IPS-18a (cell line): ENCODE measurements around the gene FUT8.
A peak's percentile ranks its signal among the peaks of the same experiment; 100 is the strongest.

Experiments
- H3K27ac ChIP-seq: one replicate; pipeline ENCODE4 v1.5.1; 2013; ENCODE audit warnings: low read length
- H3K27me3 ChIP-seq: one replicate; pipeline ENCODE4 v1.6.1; 2013; ENCODE audit warnings: mild to moderate bottlenecking, low read length; ENCODE audit not compliant: control insufficient read depth, insufficient read depth
- H3K36me3 ChIP-seq: one replicate; pipeline ENCODE4 v1.6.1; 2013; ENCODE audit warnings: low read depth, low read length; ENCODE audit not compliant: control insufficient read depth
- H3K4me1 ChIP-seq: one replicate; pipeline ENCODE4 v1.6.1; 2013; ENCODE audit warnings: low read depth, low read length; ENCODE audit not compliant: control insufficient read depth
- H3K4me3 ChIP-seq: one replicate; pipeline ENCODE4 v1.5.1; 2013; ENCODE audit warnings: low read length
- H3K9ac ChIP-seq: one replicate; pipeline ENCODE4 v1.6.1; 2013; ENCODE audit warnings: mild to moderate bottlenecking, low read length, moderate library complexity
- H3K9me3 ChIP-seq: one replicate; pipeline ENCODE4 v1.6.1; 2013; ENCODE audit warnings: low read depth, low read length; ENCODE audit not compliant: control insufficient read depth

The FUT8 gene

DNA sequence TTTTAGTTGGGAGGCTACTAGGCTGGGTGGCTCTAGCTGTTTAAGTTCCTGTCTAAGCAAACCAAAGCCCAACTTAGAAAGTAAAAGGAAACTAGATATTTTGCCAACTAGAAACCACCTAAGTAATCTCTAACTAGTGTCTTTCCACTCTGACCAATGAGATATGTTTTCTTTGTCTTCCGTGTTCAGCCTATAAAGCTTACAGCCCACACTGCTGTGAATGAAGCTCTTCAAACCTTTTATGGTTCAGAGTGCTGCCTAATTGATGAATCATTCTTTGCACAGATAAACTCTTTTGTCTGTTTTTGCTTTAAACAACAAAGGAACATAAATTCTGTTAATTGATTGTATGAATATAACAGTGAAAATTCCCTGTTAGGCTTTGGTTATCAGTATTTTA lies 66.1 kb downstream of the FUT8 start:
- H3K27ac ChIP-seq: no peak overlapping the region
- no peaks in the 10 kb centered on the region for H3K9me3 ChIP-seq
- H3K27me3 ChIP-seq: no peaks in the 10 kb centered on the region
- H3K36me3 ChIP-seq: no peaks in the 10 kb centered on the region
- no peak overlapping the region for H3K4me3 ChIP-seq
- peaks cover 25% of the 10 kb centered on the region for H3K4me1 ChIP-seq
- H3K9ac ChIP-seq: no peak overlapping the region

DNA sequence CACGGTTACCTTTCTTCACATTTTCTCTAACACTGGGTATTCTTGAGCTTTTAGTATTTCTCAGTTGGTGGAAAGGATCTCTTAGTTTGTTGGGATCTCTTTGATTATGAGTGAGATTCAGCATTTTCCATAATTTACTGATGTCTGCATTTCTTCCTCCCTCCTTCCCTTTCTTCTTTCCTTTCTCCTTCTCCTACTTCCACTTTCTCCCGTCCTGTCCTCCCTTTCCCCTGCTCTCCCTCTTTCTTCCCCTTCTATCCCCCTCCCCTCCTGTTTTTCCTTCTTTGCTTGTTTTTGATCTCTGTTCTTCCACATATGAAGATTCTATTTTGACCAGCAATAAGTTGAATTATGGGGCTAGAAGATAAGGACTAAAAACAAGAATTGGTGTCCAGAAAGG lies 66.9 kb downstream of the FUT8 start:
- H3K36me3 ChIP-seq: no peaks in the 10 kb centered on the region
- H3K27me3 ChIP-seq: no peaks in the 10 kb centered on the region
- no peaks in the 10 kb centered on the region for H3K9me3 ChIP-seq
- no peak overlapping the region for H3K4me3 ChIP-seq
- H3K27ac ChIP-seq: no peak overlapping the region
- peaks cover 25% of the 10 kb centered on the region for H3K4me1 ChIP-seq
- H3K9ac ChIP-seq: no peak overlapping the region

DNA sequence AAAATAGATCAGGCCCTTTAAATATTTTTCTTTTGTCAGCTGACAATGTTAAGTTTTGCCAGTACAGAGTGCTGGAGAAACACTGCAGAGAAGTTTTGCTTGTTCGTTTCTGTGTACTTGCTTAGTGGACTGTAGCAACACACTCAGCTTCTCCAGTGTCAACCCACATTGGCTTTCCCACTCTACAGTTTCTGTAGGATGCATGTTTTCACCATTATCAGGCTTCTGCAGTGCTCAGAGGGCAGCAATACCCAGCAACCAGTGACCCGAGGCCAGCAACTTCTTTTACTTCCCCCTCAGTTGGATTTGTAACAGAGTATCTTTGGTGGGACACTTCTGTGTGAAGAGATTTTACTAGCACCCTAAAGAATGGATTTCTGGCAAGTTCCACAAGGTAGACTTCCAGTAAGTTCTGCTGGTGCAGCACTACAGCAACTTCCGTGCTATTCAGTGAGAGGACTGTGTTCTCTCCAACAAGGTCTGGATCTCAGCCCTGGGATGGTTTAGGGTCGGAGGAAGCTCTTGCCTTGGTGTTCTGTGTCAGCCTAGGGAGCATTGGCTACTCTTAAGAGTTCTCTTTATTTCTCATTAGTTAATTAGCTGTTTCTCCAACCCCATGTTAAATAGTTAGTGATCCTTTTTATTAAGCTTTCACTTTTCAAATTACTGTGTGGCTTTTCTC lies 70.4 kb downstream of the FUT8 start:
- H3K27me3 ChIP-seq: no peaks in the 10 kb centered on the region
- H3K36me3 ChIP-seq: no peaks in the 10 kb centered on the region
- peaks cover 30% of the 10 kb centered on the region for H3K4me1 ChIP-seq
- H3K4me3 ChIP-seq: no peak overlapping the region
- H3K27ac ChIP-seq: no peak overlapping the region
- H3K9ac ChIP-seq: no peak overlapping the region
- no peaks in the 10 kb centered on the region for H3K9me3 ChIP-seq

DNA sequence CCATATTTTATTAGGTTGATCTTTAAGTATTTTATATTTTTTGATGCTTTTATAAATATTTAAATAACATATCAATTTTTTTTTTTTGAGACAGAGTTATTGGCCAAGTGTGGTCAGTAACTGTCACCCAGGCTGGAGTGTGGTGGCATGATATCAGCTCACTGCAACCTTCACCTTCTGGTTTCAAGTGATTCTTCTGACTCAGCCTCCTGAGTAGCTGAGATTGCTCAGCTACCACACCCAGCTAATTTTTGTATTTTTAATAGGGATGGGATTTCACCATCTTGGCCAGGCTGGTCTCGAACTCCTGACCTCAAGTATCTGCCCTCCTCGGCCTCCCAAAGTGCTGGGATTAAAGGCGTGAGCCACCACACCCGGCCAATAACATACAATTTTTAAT lies 71.1 kb downstream of the FUT8 start:
- Histone ChIP-seq H3K9ac (no peak overlapping the region), H3K36me3 (no peaks in the 10 kb centered on the region), H3K27ac (no peak overlapping the region), H3K4me1 (peaks cover 33% of the 10 kb centered on the region), H3K4me3 (no peak overlapping the region), H3K27me3 (no peaks in the 10 kb centered on the region), H3K9me3 (no peaks in the 10 kb centered on the region)

DNA sequence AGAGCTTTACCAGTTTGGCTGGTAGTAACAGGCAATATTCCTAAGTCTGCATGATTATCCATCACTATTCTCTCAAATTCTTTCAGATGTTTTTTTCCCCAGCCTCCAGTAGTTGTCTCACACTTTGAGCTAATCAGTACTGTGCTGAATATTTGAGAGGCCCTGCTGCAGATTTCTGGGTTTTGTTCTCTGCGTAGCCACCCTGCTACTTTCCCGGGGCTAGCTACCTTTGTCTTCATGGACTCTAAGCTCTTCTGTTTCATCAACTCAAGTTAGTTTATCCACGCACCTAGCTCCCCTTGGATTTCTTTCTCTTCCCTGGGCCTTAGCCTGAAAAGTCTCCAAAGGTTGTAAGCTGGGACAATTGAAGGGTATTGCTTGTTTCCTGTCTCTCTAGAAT lies 73.0 kb downstream of the FUT8 start:
- peaks cover 47% of the 10 kb centered on the region for H3K4me1 ChIP-seq
- no peak overlapping the region for H3K9ac ChIP-seq
- no peaks in the 10 kb centered on the region for H3K27me3 ChIP-seq
- H3K27ac ChIP-seq: peak overlapping the region; percentile 57
- no peaks in the 10 kb centered on the region for H3K9me3 ChIP-seq
- H3K36me3 ChIP-seq: no peaks in the 10 kb centered on the region
- H3K4me3 ChIP-seq: no peak overlapping the region

DNA sequence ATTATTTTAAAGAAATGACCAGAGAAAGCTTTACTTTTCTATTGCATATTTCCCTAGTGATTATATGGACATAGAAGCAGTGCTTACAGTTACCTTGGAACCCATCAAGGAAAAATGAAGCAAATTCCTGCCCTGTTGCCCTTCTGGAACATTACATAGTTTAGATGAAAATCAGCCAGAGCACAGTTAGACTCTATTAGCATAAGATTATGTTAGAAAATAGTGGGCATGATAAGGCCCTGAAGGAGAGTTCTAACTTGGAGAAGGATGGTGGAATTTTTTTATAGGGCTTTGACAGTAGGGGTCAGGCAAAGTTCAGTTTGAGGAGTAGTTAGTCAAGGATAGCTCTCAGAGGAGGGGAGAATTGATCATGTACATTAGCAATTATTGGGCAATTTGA lies 74.3 kb downstream of the FUT8 start:
- Histone ChIP-seq H3K27me3 (no peaks in the 10 kb centered on the region), H3K4me3 (no peak overlapping the region), H3K36me3 (no peaks in the 10 kb centered on the region), H3K9me3 (no peaks in the 10 kb centered on the region), H3K27ac (no peak overlapping the region), H3K9ac (no peak overlapping the region), H3K4me1 (peaks cover 47% of the 10 kb centered on the region)

DNA sequence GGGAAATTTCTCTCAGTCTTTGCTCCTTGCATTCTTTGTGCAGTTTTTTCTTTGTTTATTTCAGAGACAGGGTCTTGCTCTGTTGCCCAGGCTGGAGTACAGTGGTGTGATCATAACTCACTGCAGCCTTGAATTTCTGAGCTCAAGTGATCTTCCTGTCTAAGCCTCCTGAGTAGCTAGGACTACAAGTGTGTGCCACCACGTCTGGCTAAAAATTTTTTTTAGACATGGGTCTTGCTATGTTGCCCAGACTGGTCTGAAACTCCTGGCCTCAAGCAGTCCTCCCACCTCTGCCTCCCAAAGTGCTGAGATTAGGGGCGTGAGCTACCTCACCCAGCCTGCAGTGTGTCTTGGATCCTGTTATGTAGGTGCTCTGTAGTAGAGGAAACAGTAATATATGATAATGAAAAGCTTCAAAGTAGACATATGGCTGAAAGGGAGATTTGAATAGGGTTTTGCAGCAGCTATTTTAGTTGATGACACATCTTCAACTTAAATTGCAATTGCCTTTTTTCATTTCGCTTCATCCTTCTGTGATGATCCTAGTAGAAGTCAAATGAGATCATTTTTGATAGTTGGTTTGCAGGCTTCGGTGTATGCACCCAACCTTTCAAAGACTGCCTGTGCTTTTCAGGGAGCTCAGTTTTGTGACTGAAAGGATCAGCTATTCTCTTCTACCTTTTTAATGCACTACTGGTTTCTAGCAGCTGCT lies 75.4 kb downstream of the FUT8 start:
- H3K27me3 ChIP-seq: no peaks in the 10 kb centered on the region
- H3K9me3 ChIP-seq: no peaks in the 10 kb centered on the region
- H3K4me1 ChIP-seq: peaks cover 38% of the 10 kb centered on the region
- H3K9ac ChIP-seq: no peak overlapping the region
- H3K36me3 ChIP-seq: no peaks in the 10 kb centered on the region
- no peak overlapping the region for H3K4me3 ChIP-seq
- H3K27ac ChIP-seq: no peak overlapping the region

DNA sequence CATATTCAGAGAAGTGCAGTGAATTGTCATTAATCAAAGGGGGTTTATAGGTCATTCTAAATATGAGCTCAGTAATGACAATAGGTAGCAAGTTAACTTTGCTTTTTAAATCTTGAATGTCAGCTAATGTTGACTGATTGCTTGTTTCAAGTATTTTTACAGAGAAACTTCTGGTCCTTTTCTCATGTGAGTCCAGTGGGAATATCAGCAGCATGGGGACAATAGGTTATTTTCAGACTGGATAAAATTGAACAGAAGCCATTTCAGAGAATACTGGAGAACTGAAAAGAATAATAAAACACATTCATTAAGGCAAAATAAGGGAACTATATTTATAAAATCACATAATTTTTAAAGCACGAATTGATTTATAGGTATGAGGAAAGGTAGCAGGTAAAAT lies 78.7 kb downstream of the FUT8 start:
- H3K27me3 ChIP-seq: no peaks in the 10 kb centered on the region
- H3K4me3 ChIP-seq: no peak overlapping the region
- H3K4me1 ChIP-seq: peaks cover 24% of the 10 kb centered on the region
- no peak overlapping the region for H3K27ac ChIP-seq
- no peaks in the 10 kb centered on the region for H3K9me3 ChIP-seq
- no peaks in the 10 kb centered on the region for H3K36me3 ChIP-seq
- no peak overlapping the region for H3K9ac ChIP-seq

DNA sequence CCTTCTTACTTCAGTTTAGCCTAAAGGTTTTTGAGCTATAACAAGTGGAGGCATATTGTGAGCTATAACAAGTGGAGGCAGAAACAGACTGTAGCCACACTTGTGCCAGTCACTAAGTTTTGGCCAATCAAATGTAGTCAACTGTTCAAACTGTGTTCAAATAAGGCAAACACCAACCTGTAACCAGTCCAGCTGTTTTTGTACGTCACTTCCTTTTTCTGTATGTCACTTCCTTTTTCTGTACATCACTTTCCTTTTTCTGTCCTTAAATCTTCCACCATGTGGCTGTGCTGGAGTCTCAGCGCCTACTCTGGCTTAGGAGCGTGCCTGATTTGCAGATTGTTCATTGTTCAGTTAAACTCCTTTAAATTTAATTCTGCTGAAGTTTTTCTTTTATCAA lies 79.7 kb downstream of the FUT8 start:
- H3K27ac ChIP-seq: no peak overlapping the region
- H3K9me3 ChIP-seq: no peaks in the 10 kb centered on the region
- H3K4me3 ChIP-seq: no peak overlapping the region
- H3K27me3 ChIP-seq: no peaks in the 10 kb centered on the region
- no peak overlapping the region for H3K9ac ChIP-seq
- no peaks in the 10 kb centered on the region for H3K36me3 ChIP-seq
- peaks cover 20% of the 10 kb centered on the region for H3K4me1 ChIP-seq

DNA sequence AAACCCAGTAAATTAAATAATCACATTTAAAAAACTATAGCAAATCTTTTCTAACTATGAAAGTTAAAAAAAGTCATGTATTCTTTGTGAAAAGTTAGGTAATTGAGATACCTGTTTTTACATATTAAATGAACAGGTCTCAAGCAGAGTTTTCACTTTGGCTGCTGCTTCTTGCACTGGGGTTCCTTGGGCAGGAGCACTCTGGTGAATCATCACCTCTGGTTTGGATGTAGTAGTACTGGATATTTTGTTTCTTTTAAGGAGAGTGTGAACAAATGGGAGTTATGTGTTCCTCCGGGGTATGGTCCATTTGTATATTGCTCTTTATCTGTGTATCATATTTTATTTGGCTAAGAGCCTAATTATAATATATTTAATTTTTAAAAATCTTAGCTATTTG lies 82.7 kb downstream of the FUT8 start:
- no peaks in the 10 kb centered on the region for H3K36me3 ChIP-seq
- H3K27me3 ChIP-seq: no peaks in the 10 kb centered on the region
- no peak overlapping the region for H3K9ac ChIP-seq
- no peaks in the 10 kb centered on the region for H3K4me1 ChIP-seq
- H3K27ac ChIP-seq: no peak overlapping the region
- no peaks in the 10 kb centered on the region for H3K9me3 ChIP-seq
- H3K4me3 ChIP-seq: no peak overlapping the region

DNA sequence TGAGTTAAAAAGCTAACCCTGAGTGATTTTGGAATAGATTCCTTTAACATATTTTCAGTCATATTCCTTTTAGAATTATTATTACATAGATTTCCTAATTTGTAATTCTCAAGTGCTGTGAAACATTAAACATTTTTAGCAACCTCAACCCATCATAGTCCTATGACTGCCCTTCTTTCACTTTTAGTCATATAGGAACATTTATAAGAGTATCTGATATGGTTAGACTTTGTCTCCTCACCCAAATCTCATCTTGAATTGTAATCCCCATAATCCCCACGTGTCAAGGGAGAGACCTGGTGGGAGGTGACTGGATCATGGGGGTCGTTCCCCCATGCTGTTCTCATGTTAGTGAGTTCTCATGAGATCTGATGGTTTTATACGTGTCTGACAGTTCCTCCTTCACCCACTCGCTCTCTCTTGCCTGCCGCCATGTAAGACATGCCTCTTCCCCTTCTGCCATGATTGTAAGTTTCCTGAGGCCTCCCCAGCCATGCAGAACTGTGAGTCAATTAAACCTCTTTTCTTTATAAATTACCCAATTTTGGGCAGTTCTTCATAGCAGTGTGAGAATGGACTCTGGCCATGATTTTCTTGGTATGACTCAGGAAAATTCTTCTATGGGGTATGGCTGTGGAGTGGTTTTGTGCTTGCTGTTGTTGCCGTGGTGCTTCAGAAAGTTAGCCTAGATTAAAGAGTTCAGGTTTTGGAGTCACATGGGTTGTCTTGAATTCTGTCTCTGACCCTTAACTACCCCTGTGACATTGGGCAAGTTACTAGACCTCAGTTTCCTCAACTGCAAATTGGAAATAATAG lies 83.9 kb downstream of the FUT8 start:
- Histone ChIP-seq H3K4me3 (no peak overlapping the region), H3K36me3 (no peaks in the 10 kb centered on the region), H3K4me1 (no peaks in the 10 kb centered on the region), H3K27ac (no peak overlapping the region), H3K9ac (no peak overlapping the region), H3K27me3 (no peaks in the 10 kb centered on the region), H3K9me3 (no peaks in the 10 kb centered on the region)
